ENCODE measurements around the gene CTNNAL1. TPM values are rescaled to one million over a fixed set of nuclear protein-coding genes. Genes with fewer than 3 reads are reported as not detected.

Gene CTNNAL1
- total and polyA plus RNA-seq, 4 donors = 20.6 to 53.9 (median 37.0) TPM

DNA sequence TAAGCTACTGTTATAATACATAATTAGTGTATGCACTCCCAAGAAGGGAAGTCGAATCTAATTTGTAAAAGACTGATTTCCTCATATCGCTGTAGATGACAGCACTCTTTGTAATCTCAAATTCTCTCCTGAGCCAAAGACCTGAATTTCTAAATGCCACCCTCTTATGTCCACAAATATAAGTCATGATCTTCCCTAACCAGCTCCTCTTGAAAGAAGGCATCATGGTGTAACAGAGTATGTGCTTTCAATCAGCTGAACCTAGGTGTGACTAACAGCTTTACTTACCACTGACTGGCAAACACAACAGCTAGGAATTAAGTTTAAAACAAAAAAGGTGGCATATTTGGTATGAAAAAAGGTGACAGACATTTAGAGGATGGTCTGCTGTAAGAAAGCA, 34.0 kb upstream of the CTNNAL1 start:
- no peak overlapping the region for H3K4me3 ChIP-seq
- peaks cover 23 to 56% (median 45%) of the 10 kb centered on the region in 4 donors for H3K36me3 ChIP-seq (ENCODE audit: control insufficient read depth in 4 of 4, insufficient read depth in 4 of 4, low read length in 4 of 4)
- H3K27ac ChIP-seq (ENCODE audit: low read depth in 1 of 2, low read length in 1 of 2) = no peak overlapping the region
- H3K9me3 ChIP-seq (ENCODE audit: control insufficient read depth in 4 of 4, insufficient read depth in 3 of 4, low read length in 3 of 4) = no peaks in the 10 kb centered on the region
- H3K9ac ChIP-seq (ENCODE audit: insufficient read depth in 1 of 2, low read length in 2 of 2) = no peak overlapping the region
- ATAC-seq (ENCODE audit: insufficient read depth, low FRiP score) = no peak
- TF ChIP-seq, protein P1, sequence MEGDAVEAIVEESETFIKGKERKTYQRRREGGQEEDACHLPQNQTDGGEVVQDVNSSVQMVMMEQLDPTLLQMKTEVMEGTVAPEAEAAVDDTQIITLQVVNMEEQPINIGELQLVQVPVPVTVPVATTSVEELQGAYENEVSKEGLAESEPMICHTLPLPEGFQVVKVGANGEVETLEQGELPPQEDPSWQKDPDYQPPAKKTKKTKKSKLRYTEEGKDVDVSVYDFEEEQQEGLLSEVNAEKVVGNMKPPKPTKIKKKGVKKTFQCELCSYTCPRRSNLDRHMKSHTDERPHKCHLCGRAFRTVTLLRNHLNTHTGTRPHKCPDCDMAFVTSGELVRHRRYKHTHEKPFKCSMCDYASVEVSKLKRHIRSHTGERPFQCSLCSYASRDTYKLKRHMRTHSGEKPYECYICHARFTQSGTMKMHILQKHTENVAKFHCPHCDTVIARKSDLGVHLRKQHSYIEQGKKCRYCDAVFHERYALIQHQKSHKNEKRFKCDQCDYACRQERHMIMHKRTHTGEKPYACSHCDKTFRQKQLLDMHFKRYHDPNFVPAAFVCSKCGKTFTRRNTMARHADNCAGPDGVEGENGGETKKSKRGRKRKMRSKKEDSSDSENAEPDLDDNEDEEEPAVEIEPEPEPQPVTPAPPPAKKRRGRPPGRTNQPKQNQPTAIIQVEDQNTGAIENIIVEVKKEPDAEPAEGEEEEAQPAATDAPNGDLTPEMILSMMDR (IDR thresholded peaks at IDR 0.05; ENCODE audit: control extremely low read depth, extremely low read depth) = no peak
- 76 to 87% methylated on average over 2 of the region's 2 CpGs for WGBS, 2 donors
- H3K27me3 ChIP-seq (ENCODE audit: control insufficient read depth in 3 of 3, insufficient read depth in 3 of 3, low read length in 2 of 3) = no peaks in the 10 kb centered on the region
- H3K4me1 ChIP-seq (ENCODE audit: control insufficient read depth in 5 of 5, insufficient read depth in 5 of 5, low read length in 5 of 5) = peaks cover 0 to 2% (median 0%) of the 10 kb centered on the region in 5 donors
- DNase-seq = no peak

DNA sequence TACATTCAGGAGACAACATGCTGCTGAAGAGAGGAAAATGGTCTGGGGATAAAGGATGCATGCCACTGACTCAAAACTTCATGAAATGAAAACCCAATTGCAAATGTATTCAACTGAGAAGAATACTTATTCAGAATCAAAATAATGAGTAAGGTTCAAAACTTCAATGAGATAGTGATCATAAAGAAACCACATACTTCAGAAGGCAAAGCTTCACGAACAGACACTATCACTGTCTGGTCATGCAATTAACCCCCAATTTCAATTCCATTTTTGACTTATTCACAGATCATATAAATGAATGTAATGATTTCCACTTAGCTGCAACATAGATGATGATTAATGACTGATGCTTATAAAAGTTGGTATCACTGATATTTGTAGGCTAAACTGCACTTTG, 33.0 kb upstream of the CTNNAL1 start:
- ATAC-seq (ENCODE audit: insufficient read depth, low FRiP score) (no peak), DNase-seq (no peak)
- 93 to 97% methylated on average over 1 of the region's 1 CpG for WGBS, 2 donors
- TF ChIP-seq, protein P1 (IDR thresholded peaks at IDR 0.05; ENCODE audit: control extremely low read depth, extremely low read depth) = no peak
- Histone ChIP-seq H3K4me3 (no peak overlapping the region), H3K36me3 (ENCODE audit: control insufficient read depth in 4 of 4, insufficient read depth in 4 of 4, low read length in 4 of 4) (peaks cover 24 to 61% (median 44%) of the 10 kb centered on the region in 4 donors), H3K9me3 (ENCODE audit: control insufficient read depth in 4 of 4, insufficient read depth in 3 of 4, low read length in 3 of 4) (no peaks in the 10 kb centered on the region), H3K4me1 (ENCODE audit: control insufficient read depth in 5 of 5, insufficient read depth in 5 of 5, low read length in 5 of 5) (no peaks in the 10 kb centered on the region), H3K9ac (ENCODE audit: insufficient read depth in 1 of 2, low read length in 2 of 2) (no peak overlapping the region), H3K27ac (ENCODE audit: low read depth in 1 of 2, low read length in 1 of 2) (no peak overlapping the region), H3K27me3 (ENCODE audit: control insufficient read depth in 3 of 3, insufficient read depth in 3 of 3, low read length in 2 of 3) (no peaks in the 10 kb centered on the region)

DNA sequence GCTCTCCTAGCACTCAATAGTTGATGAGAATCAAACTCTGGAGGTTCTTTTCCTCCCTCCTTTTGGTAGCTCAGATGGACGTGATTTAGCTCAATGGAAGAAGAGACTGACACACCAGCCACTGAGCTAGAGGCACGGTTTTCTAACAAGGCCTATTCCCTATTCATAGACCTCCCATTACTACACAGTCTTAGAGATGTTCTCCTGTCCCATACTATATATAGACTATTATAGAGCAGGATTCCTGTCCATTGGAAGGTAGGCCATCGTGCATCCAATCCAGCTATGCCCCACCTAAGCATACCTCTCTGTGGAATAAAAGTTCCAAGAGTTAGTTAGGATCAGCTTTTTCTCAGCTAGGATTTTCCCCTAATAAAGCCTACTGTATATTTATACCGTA, 30.3 kb upstream of the CTNNAL1 start:
- no peaks in the 10 kb centered on the region for H3K27me3 ChIP-seq (ENCODE audit: control insufficient read depth in 3 of 3, insufficient read depth in 3 of 3, low read length in 2 of 3)
- peaks cover 11 to 53% (median 37%) of the 10 kb centered on the region in 4 donors for H3K36me3 ChIP-seq (ENCODE audit: control insufficient read depth in 4 of 4, insufficient read depth in 4 of 4, low read length in 4 of 4)
- TF ChIP-seq, protein P1 (IDR thresholded peaks at IDR 0.05; ENCODE audit: control extremely low read depth, extremely low read depth) = no peak
- ATAC-seq (ENCODE audit: insufficient read depth, low FRiP score) (no peak), DNase-seq (no peak)
- H3K27ac ChIP-seq (ENCODE audit: low read depth in 1 of 2, low read length in 1 of 2) = no peak overlapping the region
- H3K9me3 ChIP-seq (ENCODE audit: control insufficient read depth in 4 of 4, insufficient read depth in 3 of 4, low read length in 3 of 4) = no peaks in the 10 kb centered on the region
- H3K9ac ChIP-seq (ENCODE audit: insufficient read depth in 1 of 2, low read length in 2 of 2) = no peak overlapping the region
- H3K4me3 ChIP-seq = no peak overlapping the region
- peaks cover 0 to 9% (median 0%) of the 10 kb centered on the region in 5 donors for H3K4me1 ChIP-seq (ENCODE audit: control insufficient read depth in 5 of 5, insufficient read depth in 5 of 5, low read length in 5 of 5)
- 97 to 99% methylated on average over 4 of the region's 4 CpGs for WGBS, 2 donors

DNA sequence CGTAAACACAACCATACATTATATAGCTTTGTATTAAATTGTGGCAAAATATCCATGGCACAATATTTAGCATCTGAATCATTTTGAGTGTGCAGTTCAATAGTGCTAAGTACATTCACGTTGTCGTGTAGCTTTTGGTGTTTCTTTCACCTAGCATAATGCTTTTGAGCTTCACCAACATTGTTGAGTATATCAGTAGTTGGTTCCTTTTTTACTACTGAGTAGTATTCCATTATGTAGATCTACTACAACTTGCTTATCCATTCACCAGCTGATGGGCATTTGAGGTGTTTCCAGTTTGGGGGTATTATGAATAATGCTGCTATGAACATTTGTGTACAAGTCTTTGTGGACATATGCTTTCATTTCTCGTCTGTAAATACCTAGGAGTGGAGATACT, 27.3 kb upstream of the CTNNAL1 start:
- H3K27ac ChIP-seq (ENCODE audit: low read depth in 1 of 2, low read length in 1 of 2) = no peak overlapping the region
- H3K4me3 ChIP-seq = no peak overlapping the region
- no peaks in the 10 kb centered on the region for H3K27me3 ChIP-seq (ENCODE audit: control insufficient read depth in 3 of 3, insufficient read depth in 3 of 3, low read length in 2 of 3)
- H3K9me3 ChIP-seq (ENCODE audit: control insufficient read depth in 4 of 4, insufficient read depth in 3 of 4, low read length in 3 of 4) = no peaks in the 10 kb centered on the region
- ATAC-seq (ENCODE audit: insufficient read depth, low FRiP score) (no peak), DNase-seq (no peak)
- TF ChIP-seq, protein P1 (IDR thresholded peaks at IDR 0.05; ENCODE audit: control extremely low read depth, extremely low read depth) = no peak
- H3K36me3 ChIP-seq (ENCODE audit: control insufficient read depth in 4 of 4, insufficient read depth in 4 of 4, low read length in 4 of 4) = peaks cover 9 to 36% (median 27%) of the 10 kb centered on the region in 4 donors
- 99 to 100% methylated on average over 4 of the region's 4 CpGs for WGBS, 2 donors
- peaks cover 0 to 30% (median 11%) of the 10 kb centered on the region in 5 donors for H3K4me1 ChIP-seq (ENCODE audit: control insufficient read depth in 5 of 5, insufficient read depth in 5 of 5, low read length in 5 of 5)
- no peak overlapping the region for H3K9ac ChIP-seq (ENCODE audit: insufficient read depth in 1 of 2, low read length in 2 of 2)
